NOMO-1 treated with DMSO at 0.1 percent for 48 hours (cell line): ENCODE data around the gene CMIP.
A peak's percentile ranks its signal among the peaks of the same experiment; 100 is the strongest.

Source experiments
- DNase-seq: peaks from one replicate; lab custom pipeline; 2025; ENCODE audit not compliant: unreplicated experiment; lab: John Stamatoyannopoulos, UW

CMIP gene

GRCh38 chr16:81528256-81528655 lies 83.6 kb downstream of the CMIP start:
- no peak for DNase-seq

- DNase-seq = no peak
Observed at GRCh38 chr16:81530296-81530721, 85.7 kb downstream of the CMIP start.

GRCh38 chr16:81530814-81531213 lies 86.2 kb downstream of the CMIP start:
- no peak for DNase-seq

GRCh38 chr16:81531419-81531821 lies 86.8 kb downstream of the CMIP start:
- no peak for DNase-seq

DNA sequence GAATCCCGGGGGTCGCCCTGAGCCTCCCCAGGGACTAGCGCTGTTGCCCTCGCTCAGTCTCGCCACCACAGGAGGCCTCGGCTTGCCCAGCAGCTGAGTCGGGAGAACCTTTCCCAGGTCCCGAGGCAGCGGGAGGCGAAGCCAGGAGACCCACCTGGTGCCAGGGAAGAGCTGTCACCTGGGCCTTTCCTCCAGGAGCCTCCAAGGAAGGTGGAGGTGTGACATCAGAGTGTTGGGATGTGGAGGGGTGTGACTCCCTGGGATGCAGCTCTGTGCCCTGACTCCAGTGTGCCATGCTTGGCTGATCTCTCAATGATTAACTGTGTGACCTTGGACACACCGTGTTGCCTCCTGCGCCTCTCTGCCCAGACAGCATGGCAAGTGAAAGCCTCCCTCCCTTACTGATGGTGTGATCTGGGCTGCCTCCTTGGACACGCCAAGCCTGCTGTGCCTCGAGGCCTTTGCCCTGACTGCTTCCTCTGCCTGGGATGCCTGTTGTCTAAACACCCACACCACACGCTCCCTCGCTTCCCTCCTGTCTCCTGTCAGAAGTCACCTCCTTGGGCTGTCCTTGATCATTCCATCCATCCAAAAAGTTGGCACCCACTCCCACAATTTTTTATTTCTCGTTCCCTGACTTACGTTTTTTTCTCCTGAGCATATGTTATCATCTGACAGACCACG lies 88.0 kb downstream of the CMIP start:
- no peak for DNase-seq

DNA sequence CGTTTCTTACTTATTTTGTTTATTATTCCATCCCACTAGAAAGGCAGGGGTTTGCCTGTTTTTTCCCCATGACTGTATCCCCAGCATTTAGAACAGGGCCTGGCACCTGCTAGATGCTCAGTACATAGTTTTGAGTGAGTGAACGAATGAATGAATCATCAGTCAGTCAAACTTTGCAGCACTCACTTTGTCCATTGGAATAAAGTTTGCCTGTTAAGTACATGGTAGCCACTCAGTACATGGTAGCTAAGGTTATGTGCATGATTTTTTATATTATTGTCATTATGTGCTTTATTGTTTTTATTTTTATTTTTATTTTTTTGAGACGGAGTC lies 88.5 kb downstream of the CMIP start:
- no peak for DNase-seq

DNA sequence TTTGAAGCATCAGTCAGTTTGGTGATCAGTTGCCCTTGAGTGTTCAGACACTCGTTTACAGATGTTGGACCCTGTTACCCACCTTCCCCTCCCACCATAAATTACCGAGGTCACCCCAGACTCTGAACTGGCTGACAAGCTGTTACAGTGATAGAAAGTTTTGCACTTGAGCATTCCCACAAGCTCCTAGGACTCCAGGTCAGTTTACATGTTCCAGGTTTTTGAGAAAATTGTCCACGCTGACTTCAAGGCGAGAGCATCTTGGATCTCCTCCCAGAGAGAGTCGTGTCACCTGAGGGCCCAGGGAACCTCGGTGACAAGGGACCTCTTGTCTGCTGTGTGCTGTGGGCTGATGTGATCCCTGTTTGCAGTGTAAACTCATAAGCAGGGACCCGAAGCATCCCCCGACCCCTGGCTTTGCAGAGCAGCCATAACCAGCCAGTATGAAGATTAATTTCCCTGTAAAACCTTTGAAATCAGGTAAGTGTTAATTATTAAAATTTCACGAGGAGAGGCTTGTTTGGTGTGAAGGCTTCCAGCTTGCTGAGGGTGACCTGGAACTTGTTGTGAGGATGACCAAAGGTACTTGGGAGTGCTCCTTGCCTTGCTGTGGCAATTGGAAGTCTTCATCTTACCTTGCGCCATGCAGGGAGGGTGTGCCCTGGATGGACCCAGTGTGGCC lies 91.2 kb downstream of the CMIP start:
- no peak for DNase-seq

GRCh38 chr16:81536648-81537047 lies 92.0 kb downstream of the CMIP start:
- DNase-seq = no peak

GRCh38 chr16:81537721-81538561 lies 93.3 kb downstream of the CMIP start:
- DNase-seq = no peak

DNA sequence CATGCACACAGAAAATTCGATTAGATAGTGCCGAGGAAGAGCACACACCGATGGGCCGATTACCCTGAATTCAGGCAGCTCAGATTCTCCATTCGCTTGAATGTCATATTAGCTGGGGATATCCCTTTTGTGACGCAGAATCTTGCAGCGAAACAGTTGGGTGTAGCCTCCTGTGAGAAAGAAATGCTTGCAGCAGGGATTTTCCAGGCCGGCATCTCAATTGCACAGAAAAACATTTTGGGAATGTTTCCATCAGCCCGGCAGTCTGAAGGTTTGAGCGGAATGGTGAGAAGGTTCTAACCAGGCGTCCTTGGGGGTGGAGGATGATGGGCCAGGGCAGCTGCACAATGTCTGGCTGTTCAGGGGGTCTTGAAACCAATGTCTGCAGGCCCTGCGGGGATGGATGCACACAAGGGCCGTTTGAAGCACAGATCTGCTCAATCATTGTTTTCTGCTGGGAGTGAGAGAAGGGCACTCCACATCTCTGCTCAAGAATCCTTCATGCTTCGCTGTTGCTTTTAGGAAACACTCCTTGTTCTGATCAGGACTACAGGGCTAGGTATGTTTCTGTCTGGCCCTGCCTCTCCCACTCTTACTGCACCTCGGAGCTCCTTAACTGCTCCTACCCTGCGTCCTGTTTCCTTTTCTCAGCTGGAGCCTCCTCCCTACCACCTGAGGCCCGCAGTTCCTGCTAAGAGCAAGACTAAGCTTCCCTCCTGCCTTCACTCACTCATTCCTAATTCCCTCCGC lies 94.6 kb downstream of the CMIP start:
- DNase-seq = no peak

DNA sequence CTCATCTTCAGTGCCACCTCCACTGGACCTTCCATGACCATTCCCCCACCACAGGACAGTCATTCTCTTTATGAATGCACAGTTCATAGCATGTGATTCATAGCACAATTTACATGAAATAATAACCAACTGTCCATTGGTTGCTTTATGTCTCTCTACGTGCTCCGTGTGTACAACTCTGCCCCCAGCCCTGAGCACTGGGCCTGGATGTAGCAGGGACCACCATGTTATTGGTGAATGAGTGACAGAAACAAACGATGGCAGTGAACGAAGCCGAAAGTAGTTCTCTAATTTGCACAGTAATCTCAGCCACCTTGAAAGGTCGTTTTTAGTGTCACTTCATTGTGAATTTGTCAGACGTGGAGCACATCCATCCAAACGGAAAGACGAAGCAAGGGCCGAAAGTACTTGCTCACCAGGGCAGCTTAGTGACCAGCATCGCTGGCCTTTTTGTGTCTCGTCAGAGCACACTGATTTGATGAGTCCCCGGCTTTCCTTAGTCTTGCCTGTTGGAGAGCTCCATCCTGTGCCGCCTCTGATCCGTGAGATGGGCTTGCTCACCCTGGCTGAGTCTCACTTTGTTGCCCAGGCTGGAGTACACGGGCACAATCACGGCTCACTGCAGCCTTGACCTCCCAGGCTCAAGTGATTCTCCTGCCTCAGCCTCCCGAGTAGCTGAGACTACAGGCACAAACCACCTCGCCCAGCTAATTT lies 95.3 kb downstream of the CMIP start:
- no peak for DNase-seq

GRCh38 chr16:81541314-81541713 lies 96.7 kb downstream of the CMIP start:
- DNase-seq = no peak

DNA sequence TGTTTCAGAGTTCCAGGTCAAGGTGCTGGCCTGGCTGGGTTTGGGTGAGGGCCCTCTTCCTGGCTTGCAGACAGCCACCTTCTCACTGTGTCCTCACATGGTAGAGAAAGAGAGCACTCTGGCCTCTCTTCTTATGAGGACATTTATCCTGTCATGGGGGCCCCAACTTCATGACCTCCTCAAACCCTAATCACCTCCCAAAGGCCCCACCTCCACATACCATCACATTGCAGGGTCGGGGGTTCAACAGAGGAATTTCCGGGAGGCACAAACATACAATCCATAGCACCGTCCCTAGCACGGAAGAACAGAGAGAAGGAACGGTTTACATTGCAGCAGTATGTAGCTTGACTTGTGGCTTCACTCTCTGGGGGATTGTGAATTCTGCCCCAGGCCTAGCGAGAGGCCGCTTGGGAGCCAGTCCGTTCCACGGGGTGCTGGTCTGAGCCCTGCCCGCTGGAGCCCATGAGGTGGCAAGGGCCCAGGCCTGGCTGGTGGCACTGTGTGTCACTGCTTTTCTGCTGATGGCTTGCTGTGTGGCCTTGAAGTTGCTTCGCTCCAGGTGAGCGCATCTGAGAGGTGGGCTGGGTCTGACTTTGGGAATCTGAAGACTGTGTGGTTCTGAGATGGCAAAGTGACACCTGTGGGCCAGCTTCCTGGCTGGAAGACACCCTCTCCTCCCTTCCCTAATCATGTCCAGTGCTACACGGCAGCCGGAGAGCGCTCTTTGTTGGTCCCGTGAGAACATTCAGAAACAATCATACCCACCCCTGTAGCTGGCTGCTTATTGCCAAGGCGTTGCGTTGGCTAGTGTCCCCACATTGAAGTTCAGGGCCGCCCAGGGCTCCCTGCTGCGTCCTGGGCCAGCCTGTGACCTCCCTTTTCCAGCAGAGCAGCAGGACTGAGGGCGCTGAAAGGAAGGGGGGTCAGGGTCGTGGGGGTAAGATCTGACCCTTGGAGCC lies 98.3 kb downstream of the CMIP start:
- DNase-seq = no peak

DNA sequence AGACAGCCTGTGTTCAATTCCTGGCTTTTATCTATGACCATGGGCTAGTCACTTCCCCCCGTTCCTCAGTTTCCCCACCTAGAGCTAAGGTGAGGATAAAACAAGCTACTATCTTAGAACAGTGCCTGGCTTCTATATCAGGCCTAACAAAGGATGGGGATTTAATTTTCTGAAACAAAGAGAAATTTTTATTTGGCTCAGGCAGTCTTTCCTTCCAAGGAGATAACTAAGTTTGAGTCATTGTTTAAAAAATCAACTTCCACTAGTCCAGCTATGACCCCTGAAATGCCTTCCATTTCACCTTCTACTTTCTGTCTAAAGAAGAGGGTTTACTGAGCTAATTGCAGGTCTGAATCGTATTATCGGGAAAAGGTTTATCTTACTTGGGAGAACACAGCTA lies 99.0 kb downstream of the CMIP start:
- DNase-seq = no peak

DNA sequence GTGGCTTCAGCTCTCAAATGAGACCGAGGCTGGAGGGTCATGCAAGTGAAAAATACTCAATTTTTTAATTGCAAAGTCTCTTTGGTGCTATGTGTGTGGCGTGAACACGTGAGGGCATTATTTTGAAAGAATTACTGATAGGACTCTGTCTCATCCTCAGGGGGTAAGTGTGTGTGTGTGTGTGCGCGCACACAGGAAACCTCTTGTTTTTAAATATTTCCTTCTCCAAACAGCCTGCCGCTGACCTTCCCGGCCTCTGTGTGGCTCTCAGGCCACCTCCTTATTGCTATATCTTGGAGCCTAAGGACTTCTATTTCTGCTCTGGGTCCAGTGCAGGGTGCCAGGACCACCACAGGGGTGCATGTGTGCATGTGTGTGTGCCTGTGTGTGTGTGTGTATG lies 99.7 kb downstream of the CMIP start:
- peak; percentile 67 for DNase-seq

- peak; percentile 71 for DNase-seq
Observed at GRCh38 chr16:81544700-81545271, 100.2 kb downstream of the CMIP start.

DNA sequence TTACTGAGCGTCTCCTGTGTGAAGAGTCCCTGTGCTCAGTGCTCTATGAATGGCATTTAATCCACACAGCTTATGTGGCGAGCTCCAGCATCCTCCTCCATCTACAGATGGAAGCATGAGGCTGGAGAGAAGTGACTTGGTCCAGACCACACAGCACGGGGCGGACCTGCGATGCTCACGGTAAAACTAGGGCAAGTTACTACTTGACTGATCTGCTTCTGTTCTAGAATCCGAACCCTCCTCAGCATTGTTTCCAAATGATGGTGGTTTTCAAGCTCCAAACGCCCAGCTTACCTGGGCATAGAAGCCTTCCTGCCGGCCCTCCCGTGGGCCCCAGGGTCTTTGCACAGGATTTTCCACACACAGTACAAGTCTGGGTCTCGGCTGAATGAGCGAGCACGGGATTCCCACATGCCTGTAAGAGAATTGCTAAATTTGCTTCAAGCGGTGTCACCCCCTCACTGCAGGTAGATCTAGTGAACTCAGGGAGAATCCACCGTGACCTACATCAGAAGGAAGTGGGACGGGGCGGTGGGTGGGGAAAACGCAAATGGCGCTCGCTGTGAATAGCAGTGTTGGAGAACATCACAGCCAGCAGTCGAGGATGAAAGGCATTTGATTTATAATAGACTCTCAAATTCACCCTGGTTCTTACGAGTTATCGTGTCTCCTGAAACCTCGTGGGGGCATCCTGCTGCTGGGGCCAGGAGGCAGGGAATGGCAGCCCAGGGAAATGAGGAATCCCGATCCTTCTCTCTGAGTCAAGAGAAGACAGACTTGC lies 101.1 kb downstream of the CMIP start:
- DNase-seq = no peak

GRCh38 chr16:81546781-81547180 lies 102.2 kb downstream of the CMIP start:
- DNase-seq = no peak
